A549 (cell line): ENCODE results near the gene RAB27A. TPM values are rescaled to one million over a fixed set of nuclear protein-coding genes. Genes with fewer than 3 reads are reported as not detected.
A peak's percentile ranks its signal among the peaks of the same experiment; 100 is the strongest.

Source experiments
- ATAC-seq, 2 experiments: fragments of 200-7000 bp in 1 of 2; fragments of >200 bp in 1 of 2; cut with Nextera tagmentation in 1 of 2; cut with Tn5 transposase in 1 of 2; 3 replicates each; pipeline versions ENCODE4 v1.8.0 to v1.9.1; 2018 to 2020; ENCODE audit warnings: mild to moderate bottlenecking in 1 of 2, moderate library complexity in 1 of 2
- CTCF ChIA-PET: fragments of 300-600 bp; sonication (Branson Sonifier 250); formaldehyde crosslinking; extraction: SDS; loops from one replicate; lab custom pipeline; 2021; ENCODE audit warnings: antibody characterized with exemption, inconsistent platforms; lab: Yijun Ruan, JAX
- POLR2A ChIA-PET: fragments of 350-600 bp; formaldehyde crosslinking; extraction: SDS; loops from one replicate; lab custom pipeline; 2021; ENCODE audit warnings: antibody characterized with exemption, inconsistent platforms; lab: Yijun Ruan, JAX
- DNase-seq, 2 experiments: peaks; one replicate each; pipeline versions ENCODE4 v3.0.0 to v3.0.0-alpha.2; 2011 to 2016; ENCODE audit warnings: low read depth in 1 of 2, low spot score in 1 of 2
- FAIRE-seq: peaks from 2 replicates; lab custom pipeline; 2011; peaks lifted over from hg19 to GRCh38; lab: Jason Lieb, UNC
- H3K27ac ChIP-seq, 2 experiments: fragments of >200 bp; sonication (Bioruptor Twin); formaldehyde crosslinking; 3 replicates each; pipeline ENCODE4 v1.5.1; 2016 to 2017
- H3K4me1 ChIP-seq: fragments of >200 bp; sonication (Bioruptor Twin); formaldehyde crosslinking; 3 replicates; pipeline ENCODE4 v1.6.1; 2016
- H3K4me2 ChIP-seq: fragments of >200 bp; sonication (Bioruptor Twin); formaldehyde crosslinking; 3 replicates; pipeline ENCODE4 v1.6.1; 2016
- H3K4me3 ChIP-seq: fragments of >200 bp; sonication (Bioruptor Twin); formaldehyde crosslinking; 3 replicates; pipeline ENCODE4 v1.5.1; 2016
- H3K9me3 ChIP-seq: fragments of >200 bp; sonication (Bioruptor Twin); formaldehyde crosslinking; 3 replicates; pipeline ENCODE4 v1.6.1; 2016
- CBX2 ChIP-seq: fragments of 200-600 bp; sonication (generic); IDR thresholded peaks from 2 replicates; pipeline ENCODE4 v1.6.1; 2016; ENCODE audit warnings: low read depth, mild to moderate bottlenecking, borderline replicate concordance
- CEBPB ChIP-seq, 2 experiments: fragments of >200 bp in 1 of 2; sonication (Bioruptor Twin) in 1 of 2; formaldehyde crosslinking in 1 of 2; IDR thresholded peaks; 2 replicates each; pipeline ENCODE4 v1.6.1; 2012 to 2016
- EHMT2 ChIP-seq: fragments of 200-600 bp; sonication (generic); IDR thresholded peaks from 2 replicates; pipeline ENCODE4 v1.6.1; 2016; ENCODE audit warnings: antibody characterized with exemption, low read depth, mild to moderate bottlenecking, moderate library complexity
- FOSL2 ChIP-seq, 2 experiments: fragments of 450-650 bp in 1 of 2; fragments of >200 bp in 1 of 2; sonication (Bioruptor Twin) in 1 of 2; formaldehyde crosslinking; IDR thresholded peaks; 2 replicates each; pipeline versions ENCODE4 v1.5.0 to v1.6.1; 2016 to 2020; ENCODE audit warnings: mild to moderate bottlenecking in 1 of 2, moderate library complexity in 1 of 2
- FOXS1 ChIP-seq: fragments of 250-450 bp; sonication (Bioruptor Pico); IDR thresholded peaks from 2 replicates; pipeline ENCODE4 v1.5.0; 2020; ENCODE audit warnings: mild to moderate bottlenecking, moderate library complexity
- HOXB13 ChIP-seq: fragments of 250-450 bp; sonication (Bioruptor Pico); IDR thresholded peaks from 2 replicates; pipeline ENCODE4 v1.5.0; 2020; ENCODE audit warnings: low read depth, mild to moderate bottlenecking, moderate library complexity
- KDM5A ChIP-seq: fragments of 200-600 bp; sonication (generic); IDR thresholded peaks from 2 replicates; pipeline ENCODE4 v1.6.1; 2016; ENCODE audit warnings: antibody characterized with exemption, mild to moderate bottlenecking
- NR3C1 ChIP-seq: fragments of >200 bp; sonication (Bioruptor Twin); formaldehyde crosslinking; IDR thresholded peaks from 3 replicates; pipeline ENCODE4 v1.6.1; 2017
- ZC3H11A ChIP-seq: fragments of 450-650 bp; IDR thresholded peaks from 2 replicates; pipeline ENCODE4 v1.6.1; 2014; ENCODE audit warnings: antibody characterized with exemption, mild to moderate bottlenecking
- ZFP36 ChIP-seq: fragments of 450-650 bp; IDR thresholded peaks from 2 replicates; pipeline ENCODE4 v1.6.1; 2014; ENCODE audit warnings: borderline replicate concordance; ENCODE audit not compliant: partially characterized antibody
- ZNF302 ChIP-seq: fragments of 250-450 bp; sonication (Bioruptor Pico); IDR thresholded peaks from 2 replicates; pipeline ENCODE4 v1.9.0; 2021; ENCODE audit warnings: inconsistent platforms, mild to moderate bottlenecking, moderate library complexity
- ZSCAN20 ChIP-seq: fragments of 250-450 bp; sonication (Bioruptor Pico); IDR thresholded peaks from 2 replicates; pipeline ENCODE4 v1.8.0; 2022; ENCODE audit warnings: mild to moderate bottlenecking, moderate library complexity
- WGBS: methylation state at CpG from one replicate; pipeline ENCODE4 v1.1.6; 2017; ENCODE audit errors: missing lambda C conversion rate; 5-methylcytosine and 5-hydroxymethylcytosine counted together
- polyA plus RNA-seq, 4 experiments: library from polyadenylated mRNA; depleted of rRNA in 3 of 4; stranded (reverse); fragments of >200 nt; fragmentation: RNase III in 1 of 4; extraction: RNeasy Plus Mini Kit Qiagen cat#74134 plus additional on column Dnase treatment in 1 of 4; gene quantifications; 2 replicates in 3 of 4; 3 replicates in 1 of 4; pipeline ENCODE4 v1.2.3, GENCODE V29; 2011 to 2017
- TF ChIP-seq, protein P1 (sequence below): fragments of 250-450 bp; sonication (Bioruptor Pico); IDR thresholded peaks from 2 replicates; pipeline ENCODE4 v1.5.0; 2021; ENCODE audit warnings: mild to moderate bottlenecking, moderate library complexity, borderline replicate concordance
- TF ChIP-seq, protein P2 (sequence below): IDR thresholded peaks from 2 replicates; pipeline ENCODE4 v1.6.1; 2012; ENCODE audit warnings: low read depth, borderline replicate concordance
- TF ChIP-seq, protein P3 (sequence below): fragments of 450-650 bp; IDR thresholded peaks from 2 replicates; pipeline ENCODE4 v1.6.1; 2014; ENCODE audit warnings: antibody characterized with exemption
- TF ChIP-seq, protein P4 (sequence below): fragments of 250-450 bp; sonication (Bioruptor Pico); IDR thresholded peaks from 2 replicates; pipeline ENCODE4 v1.5.0; 2020; ENCODE audit warnings: low read depth, mild to moderate bottlenecking, moderate library complexity
- TF ChIP-seq, protein P5 (sequence below): fragments of >200 bp; sonication (Bioruptor Twin); formaldehyde crosslinking; IDR thresholded peaks from 3 replicates; pipeline ENCODE4 v1.5.1; 2016

RAB27A gene
- polyA plus RNA-seq, 2 of the 4 experiments (the other 2 are of a cell fraction), result 8.1 to 17.0 TPM

DNA sequence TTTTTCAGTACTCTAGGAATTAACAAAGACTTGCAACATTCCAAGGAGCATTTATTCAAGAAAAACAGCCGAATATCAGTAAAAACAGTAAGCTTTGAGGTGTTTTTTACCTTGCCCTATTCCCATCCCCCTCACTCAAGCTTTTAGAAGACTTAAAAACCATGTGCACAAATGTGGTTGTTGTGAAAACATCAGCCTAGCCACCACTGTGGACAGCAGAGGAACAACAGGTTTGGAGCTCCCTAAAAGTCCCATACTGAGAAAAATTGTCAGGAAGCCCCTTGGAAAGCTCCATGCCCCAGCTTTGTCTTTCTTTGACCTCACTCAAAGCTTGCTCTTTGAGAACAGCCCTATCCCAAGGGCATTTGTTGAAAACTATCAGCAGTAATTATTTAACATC is 58.2 kb downstream of the RAB27A start:
- ChIA-PET POLR2A (interaction anchor here (1.7 kb wide), 1 partner anchor 35 kb away, joined by 5 read pairs; the partner anchor contains the start of gene RSL24D1), CTCF (interaction anchor here (0.6 to 1.7 kb wide), 5 partner anchors 9 to 59 kb away, joined by 3 to 7 read pairs (median 3); no protein-coding TSS in a partner anchor)
- H3K4me1 ChIP-seq, result no peaks in the 10 kb centered on the region
- DNase-seq (no peak), ATAC-seq (peak; percentile 49 to 70; a peak in 3 of 6 replicates), FAIRE-seq (no peak)
- no peak for TF ChIP-seq CBX2
- no peak for TF ChIP-seq EHMT2
- TF ChIP-seq, protein P1, sequence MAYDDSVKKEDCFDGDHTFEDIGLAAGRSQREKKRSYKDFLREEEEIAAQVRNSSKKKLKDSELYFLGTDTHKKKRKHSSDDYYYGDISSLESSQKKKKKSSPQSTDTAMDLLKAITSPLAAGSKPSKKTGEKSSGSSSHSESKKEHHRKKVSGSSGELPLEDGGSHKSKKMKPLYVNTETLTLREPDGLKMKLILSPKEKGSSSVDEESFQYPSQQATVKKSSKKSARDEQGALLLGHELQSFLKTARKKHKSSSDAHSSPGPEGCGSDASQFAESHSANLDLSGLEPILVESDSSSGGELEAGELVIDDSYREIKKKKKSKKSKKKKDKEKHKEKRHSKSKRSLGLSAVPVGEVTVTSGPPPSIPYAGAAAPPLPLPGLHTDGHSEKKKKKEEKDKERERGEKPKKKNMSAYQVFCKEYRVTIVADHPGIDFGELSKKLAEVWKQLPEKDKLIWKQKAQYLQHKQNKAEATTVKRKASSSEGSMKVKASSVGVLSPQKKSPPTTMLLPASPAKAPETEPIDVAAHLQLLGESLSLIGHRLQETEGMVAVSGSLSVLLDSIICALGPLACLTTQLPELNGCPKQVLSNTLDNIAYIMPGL (CRISPR knock-in tag), result no peak
- no peak for TF ChIP-seq FOXS1 (CRISPR knock-in tag)
- no peak for TF ChIP-seq NR3C1
- no peak for TF ChIP-seq ZC3H11A
- TF ChIP-seq, protein P2, sequence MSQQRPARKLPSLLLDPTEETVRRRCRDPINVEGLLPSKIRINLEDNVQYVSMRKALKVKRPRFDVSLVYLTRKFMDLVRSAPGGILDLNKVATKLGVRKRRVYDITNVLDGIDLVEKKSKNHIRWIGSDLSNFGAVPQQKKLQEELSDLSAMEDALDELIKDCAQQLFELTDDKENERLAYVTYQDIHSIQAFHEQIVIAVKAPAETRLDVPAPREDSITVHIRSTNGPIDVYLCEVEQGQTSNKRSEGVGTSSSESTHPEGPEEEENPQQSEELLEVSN, result no peak
- TF ChIP-seq KDM5A, result no peak
- no peak for TF ChIP-seq FOSL2 (IDR thresholded peaks at IDR 0.05)
- TF ChIP-seq FOSL2 (CRISPR knock-in tag; IDR thresholded peaks at IDR 0.05), result no peak
- no peak for TF ChIP-seq HOXB13 (CRISPR knock-in tag)
- no peak for TF ChIP-seq ZSCAN20 (CRISPR knock-in tag)
- TF ChIP-seq, protein P3, sequence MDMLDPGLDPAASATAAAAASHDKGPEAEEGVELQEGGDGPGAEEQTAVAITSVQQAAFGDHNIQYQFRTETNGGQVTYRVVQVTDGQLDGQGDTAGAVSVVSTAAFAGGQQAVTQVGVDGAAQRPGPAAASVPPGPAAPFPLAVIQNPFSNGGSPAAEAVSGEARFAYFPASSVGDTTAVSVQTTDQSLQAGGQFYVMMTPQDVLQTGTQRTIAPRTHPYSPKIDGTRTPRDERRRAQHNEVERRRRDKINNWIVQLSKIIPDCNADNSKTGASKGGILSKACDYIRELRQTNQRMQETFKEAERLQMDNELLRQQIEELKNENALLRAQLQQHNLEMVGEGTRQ, result no peak
- no peak for TF ChIP-seq ZNF302 (CRISPR knock-in tag)
- no peak for TF ChIP-seq ZFP36
- no peak overlapping the region for H3K4me3 ChIP-seq
- H3K9me3 ChIP-seq, result no peaks in the 10 kb centered on the region
- no peak overlapping the region for H3K27ac ChIP-seq
- 60% methylated on average over 1 of the region's 1 CpG for WGBS
- H3K4me2 ChIP-seq, result no peak overlapping the region

DNA sequence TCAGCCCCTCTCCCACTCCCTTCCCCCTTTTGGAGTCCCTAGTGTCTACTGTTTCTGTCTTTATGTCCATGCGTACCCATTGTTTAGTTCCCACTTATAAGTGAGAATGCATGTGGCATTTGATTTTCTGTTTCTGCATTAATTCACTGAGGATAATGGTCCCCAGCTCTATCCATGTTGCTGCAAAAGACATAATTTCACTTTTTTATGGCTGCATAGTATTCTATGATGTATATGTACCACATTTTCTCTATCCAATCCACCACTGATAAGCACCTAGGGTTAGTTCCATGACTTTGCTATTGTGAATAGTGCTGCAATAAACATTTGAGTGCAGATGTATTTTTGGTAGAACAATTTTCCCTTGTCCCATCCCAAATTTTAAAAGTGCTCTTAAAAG is 58.7 kb downstream of the RAB27A start:
- no peak for FAIRE-seq
- CTCF ChIA-PET, result interaction anchor here (0.6 to 1.7 kb wide), 4 partner anchors 10 to 60 kb away, joined by 3 to 7 read pairs (median 4); no protein-coding TSS in a partner anchor

More for the DNA sequence above, 58.7 kb downstream of the RAB27A start:
- H3K4me3 ChIP-seq, result no peak overlapping the region
- WGBS, result 94% methylated on average over 1 of the region's 1 CpG
- H3K27ac ChIP-seq, result no peak overlapping the region
- POLR2A ChIA-PET, result interaction anchor here (1.7 kb wide), 1 partner anchor 34 kb away, joined by 5 read pairs; the partner anchor contains the start of gene RSL24D1
- H3K4me2 ChIP-seq, result no peak overlapping the region
- no peaks in the 10 kb centered on the region for H3K4me1 ChIP-seq
- H3K9me3 ChIP-seq, result no peaks in the 10 kb centered on the region
- TF ChIP-seq, protein P4, sequence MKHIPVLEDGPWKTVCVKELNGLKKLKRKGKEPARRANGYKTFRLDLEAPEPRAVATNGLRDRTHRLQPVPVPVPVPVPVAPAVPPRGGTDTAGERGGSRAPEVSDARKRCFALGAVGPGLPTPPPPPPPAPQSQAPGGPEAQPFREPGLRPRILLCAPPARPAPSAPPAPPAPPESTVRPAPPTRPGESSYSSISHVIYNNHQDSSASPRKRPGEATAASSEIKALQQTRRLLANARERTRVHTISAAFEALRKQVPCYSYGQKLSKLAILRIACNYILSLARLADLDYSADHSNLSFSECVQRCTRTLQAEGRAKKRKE (CRISPR knock-in tag), result no peak
- TF ChIP-seq CEBPB (IDR thresholded peaks at IDR 0.05), result no peak
- TF ChIP-seq, protein P5, sequence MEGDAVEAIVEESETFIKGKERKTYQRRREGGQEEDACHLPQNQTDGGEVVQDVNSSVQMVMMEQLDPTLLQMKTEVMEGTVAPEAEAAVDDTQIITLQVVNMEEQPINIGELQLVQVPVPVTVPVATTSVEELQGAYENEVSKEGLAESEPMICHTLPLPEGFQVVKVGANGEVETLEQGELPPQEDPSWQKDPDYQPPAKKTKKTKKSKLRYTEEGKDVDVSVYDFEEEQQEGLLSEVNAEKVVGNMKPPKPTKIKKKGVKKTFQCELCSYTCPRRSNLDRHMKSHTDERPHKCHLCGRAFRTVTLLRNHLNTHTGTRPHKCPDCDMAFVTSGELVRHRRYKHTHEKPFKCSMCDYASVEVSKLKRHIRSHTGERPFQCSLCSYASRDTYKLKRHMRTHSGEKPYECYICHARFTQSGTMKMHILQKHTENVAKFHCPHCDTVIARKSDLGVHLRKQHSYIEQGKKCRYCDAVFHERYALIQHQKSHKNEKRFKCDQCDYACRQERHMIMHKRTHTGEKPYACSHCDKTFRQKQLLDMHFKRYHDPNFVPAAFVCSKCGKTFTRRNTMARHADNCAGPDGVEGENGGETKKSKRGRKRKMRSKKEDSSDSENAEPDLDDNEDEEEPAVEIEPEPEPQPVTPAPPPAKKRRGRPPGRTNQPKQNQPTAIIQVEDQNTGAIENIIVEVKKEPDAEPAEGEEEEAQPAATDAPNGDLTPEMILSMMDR, result no peak
- ATAC-seq (no peak), DNase-seq (no peak)
